Tibial artery (tissue), 4 donors: ENCODE measurements around the gene LIN7A.

Source experiments
- DNase-seq, 2 donors: peaks; one replicate each; pipeline ENCODE4 v3.0.0-alpha.2; 2019
- H3K27ac ChIP-seq, 2 donors: fragments of 200-600 bp; sonication (generic) in 1 of 2; 1 replicate in 1 of 2; 2 replicates in 1 of 2; pipeline ENCODE4 v1.5.1; 2018 to 2019; ENCODE audit warnings: mild to moderate bottlenecking in 1 of 2
- H3K27me3 ChIP-seq, 2 donors: fragments of 200-600 bp; sonication (generic) in 1 of 2; one replicate each; pipeline versions ENCODE4 v1.5.1 to v1.6.0; 2016 to 2019
- H3K36me3 ChIP-seq, 3 donors: fragments of 200-600 bp; sonication (generic) in 2 of 3; one replicate each; pipeline ENCODE4 v1.5.1; 2016 to 2019; ENCODE audit warnings: mild to moderate bottlenecking in 2 of 3
- H3K4me1 ChIP-seq, 4 donors: fragments of 200-600 bp; sonication (generic) in 2 of 4; 1 replicate in 3 of 4; 2 replicates in 1 of 4; pipeline ENCODE4 v1.5.1; 2016 to 2019
- H3K4me3 ChIP-seq, 2 donors: fragments of 200-600 bp; sonication (generic) in 1 of 2; 1 replicate in 1 of 2; 2 replicates in 1 of 2; pipeline ENCODE4 v1.5.1; 2018 to 2019; ENCODE audit warnings: mild to moderate bottlenecking in 2 of 2
- H3K9me3 ChIP-seq, 3 donors: fragments of 200-600 bp; sonication (generic) in 1 of 3; one replicate each; pipeline ENCODE4 v1.5.1; 2016 to 2019
- CTCF ChIP-seq, 2 experiments: fragments of 200-600 bp in 1 of 2; fragments of 450-650 bp in 1 of 2; IDR thresholded peaks; one replicate each; pipeline ENCODE4 v1.5.1; 2017 to 2019; ENCODE audit warnings: antibody characterized with exemption in 2 of 2, mild to moderate bottlenecking in 1 of 2, moderate library complexity in 1 of 2
- intact Hi-C: fragments of 100-400 bp; cut with DNase I; formaldehyde crosslinking; loops from one replicate; pipeline ENCODE4 v1.15.0; 2023; ENCODE audit warnings: low total_unique reads

Gene LIN7A

DNA sequence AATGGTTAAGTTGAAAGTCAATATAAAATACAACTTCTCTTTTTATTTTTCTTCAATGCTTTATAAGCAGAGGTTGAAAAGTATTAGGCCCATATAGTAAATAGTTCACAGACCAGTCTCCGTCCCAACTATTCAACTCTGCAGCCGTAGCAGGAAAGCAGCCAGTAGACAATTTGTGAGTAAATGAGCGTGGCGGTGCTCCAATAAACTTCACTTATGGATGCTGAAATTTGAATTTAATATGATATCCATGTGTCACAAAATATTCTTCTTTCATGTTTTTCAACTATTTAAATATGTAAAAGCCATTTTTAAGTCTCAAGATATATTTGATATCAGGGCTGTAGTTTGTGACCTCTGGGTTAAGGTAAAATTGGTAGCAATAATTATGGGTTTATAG lies 17.7 kb downstream of the LIN7A start:
- no peaks in the 10 kb centered on the region for H3K36me3 ChIP-seq
- no peaks in the 10 kb centered on the region for H3K27me3 ChIP-seq
- no peak for TF ChIP-seq CTCF (IDR thresholded peaks at IDR 0.05)
- H3K27ac ChIP-seq = no peak overlapping the region
- no peaks in the 10 kb centered on the region for H3K4me1 ChIP-seq
- H3K9me3 ChIP-seq = no peaks in the 10 kb centered on the region
- no peak for DNase-seq
- intact Hi-C loops = no loop called here
- no peak overlapping the region for H3K4me3 ChIP-seq

- H3K27me3 ChIP-seq = no peaks in the 10 kb centered on the region
- no peak overlapping the region for H3K4me3 ChIP-seq
- H3K27ac ChIP-seq = no peak overlapping the region
- H3K36me3 ChIP-seq = no peaks in the 10 kb centered on the region
- no peak for TF ChIP-seq CTCF (IDR thresholded peaks at IDR 0.05)
- intact Hi-C loops = no loop called here
- H3K9me3 ChIP-seq = no peaks in the 10 kb centered on the region
- DNase-seq = no peak
- no peaks in the 10 kb centered on the region for H3K4me1 ChIP-seq
These were observed 20.1 kb downstream of the LIN7A start for GRCh38 chr12:80917651-80918050.

GRCh38 chr12:80912901-80913770 lies 24.6 kb downstream of the LIN7A start:
- TF ChIP-seq CTCF (IDR thresholded peaks at IDR 0.05) = no peak
- Histone ChIP-seq H3K27ac (no peak overlapping the region), H3K9me3 (no peaks in the 10 kb centered on the region), H3K4me3 (no peak overlapping the region), H3K27me3 (no peaks in the 10 kb centered on the region), H3K4me1 (no peaks in the 10 kb centered on the region), H3K36me3 (no peaks in the 10 kb centered on the region)
- intact Hi-C loops = no loop called here
- DNase-seq = no peak

- H3K27ac ChIP-seq = no peak overlapping the region
- no peak for TF ChIP-seq CTCF (IDR thresholded peaks at IDR 0.05)
- H3K36me3 ChIP-seq = no peaks in the 10 kb centered on the region
- H3K4me1 ChIP-seq = no peaks in the 10 kb centered on the region
- no peak overlapping the region for H3K4me3 ChIP-seq
- DNase-seq = no peak
- no peaks in the 10 kb centered on the region for H3K27me3 ChIP-seq
- no peaks in the 10 kb centered on the region for H3K9me3 ChIP-seq
- intact Hi-C loops = no loop called here
These were observed 28.4 kb downstream of the LIN7A start for GRCh38 chr12:80909370-80909769.

DNA sequence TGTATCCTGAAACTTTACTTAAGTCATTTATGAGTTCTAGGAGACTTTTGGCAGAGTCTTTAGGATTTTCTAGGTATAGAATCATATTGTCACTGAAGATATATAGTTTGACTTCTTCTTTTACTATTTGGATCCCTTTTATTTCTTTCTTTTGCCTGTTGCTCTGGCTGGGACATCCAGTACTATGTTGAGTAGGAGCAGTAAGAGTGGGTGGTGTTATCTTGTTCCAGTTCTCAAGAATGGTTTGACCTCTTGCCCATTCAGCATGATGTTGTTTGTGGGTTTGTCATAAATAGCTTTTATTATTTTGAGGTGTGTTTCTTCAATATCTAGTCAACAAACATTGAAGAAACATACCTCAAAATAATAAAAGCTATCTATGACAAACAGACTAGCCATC lies 35.0 kb downstream of the LIN7A start:
- no peak for DNase-seq
- Histone ChIP-seq H3K36me3 (no peaks in the 10 kb centered on the region), H3K4me3 (no peak overlapping the region), H3K27me3 (no peaks in the 10 kb centered on the region), H3K4me1 (no peaks in the 10 kb centered on the region), H3K9me3 (no peaks in the 10 kb centered on the region), H3K27ac (no peak overlapping the region)
- intact Hi-C loops = no loop called here
- no peak for TF ChIP-seq CTCF (IDR thresholded peaks at IDR 0.05)
